OCI-LY3 (cell line): ENCODE data around the gene DDX51.

Experiments
- H2AFZ ChIP-seq: fragments of 200-600, 300-600 bp; shearing (Covaris generic); 2 replicates; pipeline ENCODE4 v1.6.0; 2014; ENCODE audit warnings: antibody characterized with exemption, low read depth, low read length
- H3K27ac ChIP-seq: fragments of 200-600, 300-600 bp; sonication (generic); 2 replicates; pipeline ENCODE4 v1.5.1; 2014; ENCODE audit warnings: mild to moderate bottlenecking, low read length, moderate library complexity, mixed read lengths
- H3K27me3 ChIP-seq: fragments of 200-600, 300-600 bp; sonication (generic); 2 replicates; pipeline ENCODE4 v1.6.1; 2014; ENCODE audit warnings: low read depth, low read length, mixed read lengths
- H3K36me3 ChIP-seq: fragments of 200-600, 300-600 bp; sonication (generic); replicated peaks from 2 replicates; pipeline ENCODE3; 2014; ENCODE audit warnings: low read depth, low read length, mixed read lengths
- H3K4me1 ChIP-seq: fragments of 300-600, 200-600 bp; sonication (generic); 2 replicates; pipeline ENCODE4 v1.6.1; 2014; ENCODE audit warnings: low read length, mixed read lengths
- H3K4me2 ChIP-seq: fragments of 200-600, 300-600 bp; sonication (generic); 2 replicates; pipeline ENCODE4 v1.6.1; 2014; ENCODE audit warnings: low read length, mixed read lengths
- H3K4me3 ChIP-seq: fragments of 300-600, 200-600 bp; sonication (generic); 2 replicates; pipeline ENCODE4 v1.5.1; 2014; ENCODE audit warnings: antibody characterized with exemption, mild to moderate bottlenecking, low read length, moderate library complexity
- H3K79me2 ChIP-seq: fragments of 300-600, 200-600 bp; shearing (Covaris generic); 2 replicates; pipeline ENCODE4 v1.6.1; 2014; ENCODE audit warnings: mild to moderate bottlenecking, low read length, mixed read lengths
- H3K9ac ChIP-seq: fragments of 300-600, 200-600 bp; shearing (Covaris generic); 2 replicates; pipeline ENCODE4 v1.6.0; 2014; ENCODE audit warnings: mild to moderate bottlenecking, low read length, moderate library complexity
- H3K9me3 ChIP-seq: fragments of 200-600, 300-600 bp; shearing (Covaris generic); 2 replicates; pipeline ENCODE4 v1.6.1; 2014; ENCODE audit warnings: low read length, mixed read lengths; ENCODE audit not compliant: insufficient read depth
- H4K20me1 ChIP-seq: fragments of 200-600, 300-600 bp; sonication (generic); 2 replicates; pipeline ENCODE4 v1.6.1; 2016; ENCODE audit warnings: low read length, mixed read lengths; ENCODE audit not compliant: insufficient read depth
- EZH2phosphoT487 ChIP-seq: fragments of 200-600 bp; shearing (Covaris generic); IDR thresholded peaks from 2 replicates; pipeline ENCODE4 v1.6.1; 2018; ENCODE audit warnings: antibody characterized with exemption, mixed run types, low read depth
- TF ChIP-seq, protein P1 (sequence below): fragments of 200-600, 300-600 bp; sonication (generic); IDR thresholded peaks from 2 replicates; pipeline ENCODE4 v1.5.1; 2014; ENCODE audit warnings: antibody characterized with exemption, low read length, low read depth

DDX51 gene

DNA sequence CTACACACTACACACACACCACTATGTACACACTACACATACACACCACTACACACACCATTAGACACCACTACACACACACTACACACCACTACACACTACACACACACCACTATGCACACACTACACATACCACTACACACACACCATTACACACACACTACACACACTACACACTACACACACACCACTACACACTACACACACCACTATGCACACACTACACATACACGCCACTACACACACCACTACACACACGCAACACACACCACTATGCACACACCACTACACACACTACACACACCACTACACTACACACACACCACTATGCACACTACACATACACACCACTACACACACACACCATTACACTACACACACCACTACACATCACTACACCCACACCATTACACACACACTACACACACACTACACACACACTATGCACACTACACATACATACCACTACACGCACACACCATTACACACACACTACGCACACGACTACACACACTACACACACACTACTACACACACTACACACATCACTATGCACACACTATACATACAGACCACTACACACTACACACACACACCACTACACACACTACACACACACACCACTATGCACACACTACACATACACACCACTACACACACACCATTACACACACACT lies 13.8 kb upstream of the DDX51 start:
- H3K4me1 ChIP-seq, result peaks cover 12% of the 10 kb centered on the region
- no peaks in the 10 kb centered on the region for H3K79me2 ChIP-seq
- no peaks in the 10 kb centered on the region for H3K27me3 ChIP-seq
- H3K4me3 ChIP-seq, result no peak overlapping the region
- peaks cover 9% of the 10 kb centered on the region for H3K9me3 ChIP-seq
- no peak overlapping the region for H3K9ac ChIP-seq
- H2AFZ ChIP-seq, result no peak overlapping the region
- H3K36me3 ChIP-seq, result peaks cover 25% of the 10 kb centered on the region
- H4K20me1 ChIP-seq, result peaks cover 8% of the 10 kb centered on the region; the same call in 1 of the 2 replicates
- TF ChIP-seq EZH2phosphoT487, result no peak
- TF ChIP-seq, protein P1, sequence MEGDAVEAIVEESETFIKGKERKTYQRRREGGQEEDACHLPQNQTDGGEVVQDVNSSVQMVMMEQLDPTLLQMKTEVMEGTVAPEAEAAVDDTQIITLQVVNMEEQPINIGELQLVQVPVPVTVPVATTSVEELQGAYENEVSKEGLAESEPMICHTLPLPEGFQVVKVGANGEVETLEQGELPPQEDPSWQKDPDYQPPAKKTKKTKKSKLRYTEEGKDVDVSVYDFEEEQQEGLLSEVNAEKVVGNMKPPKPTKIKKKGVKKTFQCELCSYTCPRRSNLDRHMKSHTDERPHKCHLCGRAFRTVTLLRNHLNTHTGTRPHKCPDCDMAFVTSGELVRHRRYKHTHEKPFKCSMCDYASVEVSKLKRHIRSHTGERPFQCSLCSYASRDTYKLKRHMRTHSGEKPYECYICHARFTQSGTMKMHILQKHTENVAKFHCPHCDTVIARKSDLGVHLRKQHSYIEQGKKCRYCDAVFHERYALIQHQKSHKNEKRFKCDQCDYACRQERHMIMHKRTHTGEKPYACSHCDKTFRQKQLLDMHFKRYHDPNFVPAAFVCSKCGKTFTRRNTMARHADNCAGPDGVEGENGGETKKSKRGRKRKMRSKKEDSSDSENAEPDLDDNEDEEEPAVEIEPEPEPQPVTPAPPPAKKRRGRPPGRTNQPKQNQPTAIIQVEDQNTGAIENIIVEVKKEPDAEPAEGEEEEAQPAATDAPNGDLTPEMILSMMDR, result no peak
- H3K27ac ChIP-seq, result no peak overlapping the region
- no peak overlapping the region for H3K4me2 ChIP-seq

DNA sequence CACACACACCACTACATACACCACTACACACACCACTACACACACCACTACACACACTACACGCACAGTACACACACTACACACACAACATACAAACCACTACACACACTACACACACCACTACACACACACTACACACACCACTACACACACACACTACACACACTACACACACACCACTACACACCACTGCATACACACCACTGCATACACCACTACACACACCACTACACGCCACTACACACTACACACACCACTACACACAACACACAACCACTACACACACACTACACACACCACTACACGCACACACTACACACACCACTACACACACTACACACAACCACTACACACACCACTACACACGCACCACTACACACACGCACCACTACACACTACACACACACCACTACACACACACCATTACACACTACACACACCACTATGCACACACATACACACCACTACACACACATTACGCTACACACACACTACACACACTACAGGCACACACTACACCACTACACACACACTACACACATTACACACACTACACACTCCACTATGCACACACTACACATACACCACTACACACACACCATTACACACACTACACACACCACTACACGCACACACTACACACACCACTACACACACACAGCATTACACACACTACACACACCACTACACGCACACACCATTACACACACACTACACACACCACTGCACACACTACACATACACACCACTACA lies 12.6 kb upstream of the DDX51 start:
- H4K20me1 ChIP-seq, result peaks cover 8% of the 10 kb centered on the region; the same call in 1 of the 2 replicates
- no peak overlapping the region for H3K27ac ChIP-seq
- no peaks in the 10 kb centered on the region for H3K27me3 ChIP-seq
- peaks cover 25% of the 10 kb centered on the region for H3K36me3 ChIP-seq
- H3K9ac ChIP-seq, result no peak overlapping the region
- no peaks in the 10 kb centered on the region for H3K79me2 ChIP-seq
- H3K9me3 ChIP-seq, result peaks cover 9% of the 10 kb centered on the region
- no peak overlapping the region for H3K4me3 ChIP-seq
- no peak for TF ChIP-seq EZH2phosphoT487
- TF ChIP-seq, protein P1, result no peak
- peaks cover 12% of the 10 kb centered on the region for H3K4me1 ChIP-seq
- H2AFZ ChIP-seq, result no peak overlapping the region
- H3K4me2 ChIP-seq, result no peak overlapping the region

DNA sequence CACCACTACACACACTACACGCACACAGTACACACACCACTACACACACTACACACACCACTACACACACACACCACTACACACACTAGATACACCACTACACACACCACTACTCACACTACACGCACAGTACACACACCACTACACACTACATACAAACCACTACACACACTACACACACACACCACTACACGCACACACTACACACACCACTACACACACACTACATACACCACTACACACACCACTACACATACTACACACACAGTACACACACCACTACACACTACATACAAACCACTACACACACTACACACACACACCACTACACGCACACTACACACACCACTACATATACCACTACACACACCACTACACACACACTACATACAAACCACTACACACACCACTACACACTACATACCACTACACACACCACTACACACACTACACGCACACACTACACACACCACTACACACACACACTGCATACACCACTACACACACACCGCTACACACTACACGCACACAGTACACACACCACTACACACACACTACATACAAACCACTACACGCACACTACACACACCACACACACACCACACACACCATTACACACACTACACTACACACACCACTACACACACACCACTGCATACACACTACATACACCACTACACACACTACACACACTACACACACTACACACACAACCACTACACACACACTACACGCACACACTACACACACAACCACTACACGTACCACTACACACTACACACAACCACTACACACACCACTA lies 11.9 kb upstream of the DDX51 start:
- Histone ChIP-seq H4K20me1 (peaks cover 8% of the 10 kb centered on the region; the same call in 1 of the 2 replicates), H3K27me3 (no peaks in the 10 kb centered on the region), H2AFZ (no peak overlapping the region), H3K9me3 (peaks cover 9% of the 10 kb centered on the region), H3K4me3 (no peak overlapping the region), H3K79me2 (no peaks in the 10 kb centered on the region), H3K27ac (no peak overlapping the region), H3K4me1 (peaks cover 12% of the 10 kb centered on the region), H3K9ac (no peak overlapping the region), H3K36me3 (peaks cover 25% of the 10 kb centered on the region), H3K4me2 (no peak overlapping the region)
- no peak for TF ChIP-seq EZH2phosphoT487
- TF ChIP-seq, protein P1, result no peak
